HG03064 (cell line): ENCODE measurements around the gene CTNND2.

Experiments used
- ATAC-seq: cut with Tn5 transposase; IDR thresholded peaks from one replicate; pipeline ENCODE4 v1.9.1; 2021; ENCODE audit warnings: low read depth; ENCODE audit not compliant: unreplicated experiment

The CTNND2 gene

GRCh38 chr5:11790201-11790600 lies 114.0 kb downstream of the CTNND2 start:
- no peak for ATAC-seq

- no peak for ATAC-seq
Observed at GRCh38 chr5:11785771-11786352, 118.4 kb downstream of the CTNND2 start.

- ATAC-seq, result no peak
Observed at GRCh38 chr5:11780641-11781345, 123.5 kb downstream of the CTNND2 start.

- ATAC-seq, result no peak
Observed at GRCh38 chr5:11777096-11777495, 127.2 kb downstream of the CTNND2 start.

- no peak for ATAC-seq
Observed at GRCh38 chr5:11770310-11770709, 133.9 kb downstream of the CTNND2 start.

- ATAC-seq, result no peak
Observed at GRCh38 chr5:11760934-11761603, 143.2 kb downstream of the CTNND2 start.

GRCh38 chr5:11758321-11758720 lies 145.9 kb downstream of the CTNND2 start:
- no peak for ATAC-seq

GRCh38 chr5:11757661-11758060 lies 146.6 kb downstream of the CTNND2 start:
- no peak for ATAC-seq

GRCh38 chr5:11737010-11737409 lies 167.2 kb downstream of the CTNND2 start:
- ATAC-seq, result no peak

GRCh38 chr5:11734369-11734768 lies 169.9 kb downstream of the CTNND2 start:
- ATAC-seq, result no peak

- ATAC-seq, result no peak
Observed at GRCh38 chr5:11733840-11734192, 170.4 kb downstream of the CTNND2 start.

- ATAC-seq, result no peak
Observed at GRCh38 chr5:11733185-11733839, 170.9 kb downstream of the CTNND2 start.

- no peak for ATAC-seq
Observed at GRCh38 chr5:11724940-11725339, 179.3 kb downstream of the CTNND2 start.

- no peak for ATAC-seq
Observed at GRCh38 chr5:11719888-11720481, 184.3 kb downstream of the CTNND2 start.

- ATAC-seq, result no peak
Observed at GRCh38 chr5:11715461-11716196, 188.6 kb downstream of the CTNND2 start.

GRCh38 chr5:11711932-11712331 lies 192.3 kb downstream of the CTNND2 start:
- ATAC-seq, result no peak

- ATAC-seq, result no peak
Observed at GRCh38 chr5:11709021-11709420, 195.2 kb downstream of the CTNND2 start.

GRCh38 chr5:11704916-11705315 lies 199.3 kb downstream of the CTNND2 start:
- no peak for ATAC-seq

- no peak for ATAC-seq
Observed at GRCh38 chr5:11700391-11700790, 203.9 kb downstream of the CTNND2 start.

GRCh38 chr5:11692636-11693035 lies 211.6 kb downstream of the CTNND2 start:
- no peak for ATAC-seq
